Measurements from ENCODE around the gene SLC39A3.

SLC39A3 gene

GRCh38 chr19:2726904-2727639, 12.7 kb downstream of the SLC39A3 start:
- H3K4me3 ChIP-seq (ENCODE audit: low read length): no peak overlapping the region
- TF ChIP-seq CTCF (IDR thresholded peaks at IDR 0.05; ENCODE audit: insufficient read depth, low read depth, low read length, missing control alignments): no peak
- peak; percentile 25 for DNase-seq (ENCODE audit: low read depth)

- TF ChIP-seq CTCF (IDR thresholded peaks at IDR 0.05; ENCODE audit: insufficient read depth, low read depth, low read length, missing control alignments): no peak
- no peak for DNase-seq (ENCODE audit: low read depth)
Measured at GRCh38 chr19:2726160-2726855, 13.5 kb downstream of the SLC39A3 start.

GRCh38 chr19:2724148-2724557, 15.7 kb downstream of the SLC39A3 start:
- no peak overlapping the region for H3K4me3 ChIP-seq (ENCODE audit: low read length)
- no peak for DNase-seq (ENCODE audit: low read depth)
- no peak for TF ChIP-seq CTCF (IDR thresholded peaks at IDR 0.05; ENCODE audit: insufficient read depth, low read depth, low read length, missing control alignments)

More at GRCh38 chr19:2726160-2726855, 13.5 kb downstream of the SLC39A3 start:
- no peak overlapping the region for H3K4me3 ChIP-seq (ENCODE audit: low read length)

- TF ChIP-seq CTCF (IDR thresholded peaks at IDR 0.05; ENCODE audit: insufficient read depth, low read depth, low read length, missing control alignments): no peak
- no peak for DNase-seq (ENCODE audit: low read depth)
- no peak overlapping the region for H3K4me3 ChIP-seq (ENCODE audit: low read length)
Measured at GRCh38 chr19:2723747-2724146, 16.1 kb downstream of the SLC39A3 start.

- TF ChIP-seq CTCF (IDR thresholded peaks at IDR 0.05; ENCODE audit: insufficient read depth, low read depth, low read length, missing control alignments): no peak
- no peak for DNase-seq (ENCODE audit: low read depth)
- H3K4me3 ChIP-seq (ENCODE audit: low read length): no peak overlapping the region
Measured at GRCh38 chr19:2723345-2723715, 16.5 kb downstream of the SLC39A3 start.

GRCh38 chr19:2722541-2723344, 17.1 kb downstream of the SLC39A3 start:
- peak; percentile 28 for DNase-seq (ENCODE audit: low read depth)
- TF ChIP-seq CTCF (IDR thresholded peaks at IDR 0.05; ENCODE audit: insufficient read depth, low read depth, low read length, missing control alignments): no peak
- no peak overlapping the region for H3K4me3 ChIP-seq (ENCODE audit: low read length)
